Measurements from ENCODE around the gene STAT6. TPM values are rescaled to one million over a fixed set of nuclear protein-coding genes. Genes with fewer than 3 reads are reported as not detected.

The STAT6 gene
- total and polyA plus RNA-seq, 2 of the 8 experiments (the other 6 are each of a cell fraction or from before 2014, with no cell fraction given) = 32.9 to 38.7 TPM

DNA sequence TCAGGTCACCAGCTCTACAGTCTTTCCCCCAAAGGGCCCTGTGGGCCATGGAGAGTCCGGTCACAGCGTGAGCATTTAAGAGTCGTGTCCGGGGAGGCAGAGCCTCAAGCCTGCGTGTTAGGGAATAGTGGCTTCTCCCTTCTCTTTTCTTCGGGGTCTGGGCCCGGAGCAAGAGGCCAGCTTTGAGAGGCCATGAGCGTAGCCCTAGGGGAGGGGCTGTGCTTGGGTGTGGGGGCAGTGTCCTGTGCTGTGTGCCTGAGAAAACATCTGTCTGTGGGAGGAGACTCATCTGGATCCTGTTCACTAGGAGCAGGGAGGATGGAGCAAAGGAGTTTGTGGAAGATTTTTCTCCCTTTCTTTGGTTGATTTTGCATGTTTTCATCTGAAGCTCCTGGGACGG, 31.0 kb upstream of the STAT6 start:
- H2BK120ac ChIP-seq (replicated peaks; ENCODE audit: low read depth, low read length) = no peak overlapping the region
- H4K91ac ChIP-seq (replicated peaks; ENCODE audit: insufficient read length, low read length) = no peak overlapping the region
- peaks cover 0 to 17% of the 10 kb centered on the region in 2 experiments; a peak in 1 of 4 replicates for H3K79me2 ChIP-seq (ENCODE audit: control insufficient read depth in 1 of 2, insufficient read depth in 2 of 2, low read length in 2 of 2)
- TF ChIP-seq RXRA (IDR thresholded peaks at IDR 0.05; ENCODE audit: insufficient read depth, low read depth, low read length) (no peak), NANOG (IDR thresholded peaks at IDR 0.05; ENCODE audit: insufficient read depth, low read depth, low read length, poor library complexity, severe bottlenecking) (no peak), POLR2AphosphoS5 (IDR thresholded peaks at IDR 0.05; ENCODE audit: low read depth, low read length) (no peak), PHF8 (conservative IDR thresholded peaks at IDR 0.05; ENCODE audit: low read depth, low read length) (no peak), MAFK (IDR thresholded peaks at IDR 0.05; ENCODE audit: low read depth, low read length) (no peak), CEBPB (IDR thresholded peaks at IDR 0.05; ENCODE audit: low read depth, low read length) (no peak), SP1 (IDR thresholded peaks at IDR 0.05; ENCODE audit: low read depth, low read length) (no peak), FOSL1 (IDR thresholded peaks at IDR 0.05; ENCODE audit: insufficient read depth, low read depth, low read length) (no peak)
- TF ChIP-seq, protein P1, sequence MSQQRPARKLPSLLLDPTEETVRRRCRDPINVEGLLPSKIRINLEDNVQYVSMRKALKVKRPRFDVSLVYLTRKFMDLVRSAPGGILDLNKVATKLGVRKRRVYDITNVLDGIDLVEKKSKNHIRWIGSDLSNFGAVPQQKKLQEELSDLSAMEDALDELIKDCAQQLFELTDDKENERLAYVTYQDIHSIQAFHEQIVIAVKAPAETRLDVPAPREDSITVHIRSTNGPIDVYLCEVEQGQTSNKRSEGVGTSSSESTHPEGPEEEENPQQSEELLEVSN (IDR thresholded peaks at IDR 0.05) = no peak
- no peak overlapping the region for H2AK5ac ChIP-seq (ENCODE audit: low read depth, low read length)
- H2BK20ac ChIP-seq (ENCODE audit: low read length) = no peak overlapping the region
- no peaks in the 10 kb centered on the region for H3K9me3 ChIP-seq (ENCODE audit: insufficient read depth in 2 of 2, low read depth in 1 of 2, low read length in 1 of 2)
- WGBS, 2 experiments (ENCODE audit: extremely low coverage in 1 of 2, insufficient coverage in 1 of 2, insufficient read length in 1 of 2, insufficient replicate concordance in 2 of 2, low coverage in 1 of 2, low lambda C conversion rate in 2 of 2, missing lambda C conversion rate in 1 of 2) = 93% methylated on average over 9 of the region's 9 CpGs; no CpG with 5 or more reads in 1 of the 2 experiments
- H3K4me1 ChIP-seq (replicated peaks in 1 of 4; ENCODE audit: control insufficient read depth in 3 of 4, insufficient read depth in 4 of 4, low read length in 3 of 4) = peaks cover 0 to 6% (median under 1%) of the 10 kb centered on the region in 4 experiments; a peak in 2 of 7 replicates
- no peaks in the 10 kb centered on the region for H3K23me2 ChIP-seq (ENCODE audit: low read depth, low read length)
- no peaks in the 10 kb centered on the region for H3K27me3 ChIP-seq (replicated peaks in 1 of 4; ENCODE audit: control insufficient read depth in 3 of 4, extremely low read depth in 1 of 4, insufficient read depth in 3 of 4, low read length in 3 of 4)
- ChIA-PET POLR2A (ENCODE audit: partially characterized antibody) (interaction anchor here (1.0 to 2.9 kb wide), 9 partner anchors 9 to 27 kb away, joined by 3 to 22 read pairs (median 5); partner anchors contain the start of gene LRP1), CTCF (ENCODE audit: partially characterized antibody) (interaction anchor here (0.8 to 4.6 kb wide), 6 partner anchors 12 to 73 kb away, joined by 3 to 29 read pairs (median 4); no protein-coding TSS in a partner anchor)
- H2BK15ac ChIP-seq (ENCODE audit: low read length) = no peak overlapping the region
- H3K36me3 ChIP-seq (ENCODE audit: control insufficient read depth in 2 of 4, insufficient read depth in 4 of 4, low read length in 3 of 4) = peaks cover 49 to 80% (median 63%) of the 10 kb centered on the region in 4 experiments
- H2AFZ ChIP-seq (ENCODE audit: low read length) = no peak overlapping the region
- H4K5ac ChIP-seq (ENCODE audit: insufficient read length, low read depth, low read length) = no peak overlapping the region
- no peak overlapping the region for H3K4me3 ChIP-seq (ENCODE audit: extremely low read depth in 1 of 4, insufficient read depth in 2 of 4, low read depth in 3 of 4, low read length in 4 of 4)
- no peak overlapping the region for H3K56ac ChIP-seq (replicated peaks; ENCODE audit: insufficient read length, low read depth, low read length)
- no peak overlapping the region for H2BK12ac ChIP-seq (ENCODE audit: low read depth, low read length)
- no peak overlapping the region for H3K4ac ChIP-seq (replicated peaks; ENCODE audit: insufficient read length, low read depth, low read length)
- H4K8ac ChIP-seq (ENCODE audit: extremely low read depth, insufficient read depth, low read length) = no peak overlapping the region
- H3K14ac ChIP-seq (ENCODE audit: insufficient read length) = no peak overlapping the region
- no peak for DNase-seq (ENCODE audit: low read depth in 1 of 2, low spot score in 2 of 2)
- H3K27ac ChIP-seq (ENCODE audit: low read depth, low read length) = no peak overlapping the region
- no peak overlapping the region for H3K23ac ChIP-seq (ENCODE audit: insufficient read length)
- H3K18ac ChIP-seq (ENCODE audit: extremely low read depth, low read length) = no peak overlapping the region
- H4K20me1 ChIP-seq (replicated peaks in 1 of 2; ENCODE audit: control insufficient read depth in 1 of 2, insufficient read depth in 2 of 2, low read length in 2 of 2) = peaks cover 9 to 16% of the 10 kb centered on the region in 2 experiments
- no peak overlapping the region for H3K4me2 ChIP-seq (ENCODE audit: insufficient read depth in 1 of 2, low read depth in 2 of 2, low read length in 2 of 2)
- FAIRE-seq = no peak
- no peak overlapping the region; the same call in 1 of the 2 replicates for H2BK5ac ChIP-seq (ENCODE audit: low read depth, low read length)
- H3K9ac ChIP-seq (replicated peaks in 1 of 4; ENCODE audit: extremely low read depth in 1 of 4, low read depth in 3 of 4, low read length in 3 of 4) = no peak overlapping the region
- peaks cover 11% of the 10 kb centered on the region for H3K79me1 ChIP-seq (ENCODE audit: low read depth, low read length)

Data from H1 (cell line).